Measurements from ENCODE around the gene RYK.
"Not testable (repeated sequence)": the region's sequence is repeated elsewhere in the genome, so short reads cannot be mapped to it uniquely, and the experiment has no call there.

RYK gene

GRCh38 chr3:134242649-134243617 lies 7.7 kb downstream of the RYK start:
- Mint-ChIP-seq H3K4me3 (peak overlapping the region; percentile 38), H3K9me3 (no peaks in the 10 kb centered on the region), H3K27ac (peak overlapping the region; percentile 63), H3K27me3 (no peaks in the 10 kb centered on the region), H3K4me1 (ENCODE audit: low read depth) (peaks cover 98% of the 10 kb centered on the region), H3K36me3 (ENCODE audit: low read depth) (peaks cover 14% of the 10 kb centered on the region)

DNA sequence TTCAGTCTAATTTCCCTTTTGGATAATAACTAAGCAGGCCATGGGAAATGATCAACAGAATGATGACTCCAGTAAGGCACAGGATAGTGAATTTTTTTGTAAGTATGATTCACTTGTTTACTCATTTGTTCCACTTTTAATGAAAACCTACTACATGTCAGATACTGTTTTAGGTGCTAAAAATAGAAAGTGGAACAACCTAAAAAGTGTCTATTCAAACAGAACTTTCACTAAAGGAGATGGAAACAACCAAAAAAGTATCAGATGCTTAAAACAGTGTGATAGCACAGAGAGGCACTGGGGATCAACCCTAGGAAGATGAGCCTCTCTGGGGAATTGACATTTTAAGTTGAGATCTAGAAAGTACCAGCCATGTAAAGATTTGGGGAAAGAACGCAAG lies 11.1 kb downstream of the RYK start:
- H3K4me3 Mint-ChIP-seq: peak overlapping the region; percentile 64
- peaks cover 97% of the 10 kb centered on the region for H3K4me1 Mint-ChIP-seq (ENCODE audit: low read depth)
- H3K36me3 Mint-ChIP-seq (ENCODE audit: low read depth): peaks cover 10% of the 10 kb centered on the region
- no peaks in the 10 kb centered on the region for H3K27me3 Mint-ChIP-seq
- peak overlapping the region; percentile 94 for H3K27ac Mint-ChIP-seq
- H3K9me3 Mint-ChIP-seq: no peaks in the 10 kb centered on the region

DNA sequence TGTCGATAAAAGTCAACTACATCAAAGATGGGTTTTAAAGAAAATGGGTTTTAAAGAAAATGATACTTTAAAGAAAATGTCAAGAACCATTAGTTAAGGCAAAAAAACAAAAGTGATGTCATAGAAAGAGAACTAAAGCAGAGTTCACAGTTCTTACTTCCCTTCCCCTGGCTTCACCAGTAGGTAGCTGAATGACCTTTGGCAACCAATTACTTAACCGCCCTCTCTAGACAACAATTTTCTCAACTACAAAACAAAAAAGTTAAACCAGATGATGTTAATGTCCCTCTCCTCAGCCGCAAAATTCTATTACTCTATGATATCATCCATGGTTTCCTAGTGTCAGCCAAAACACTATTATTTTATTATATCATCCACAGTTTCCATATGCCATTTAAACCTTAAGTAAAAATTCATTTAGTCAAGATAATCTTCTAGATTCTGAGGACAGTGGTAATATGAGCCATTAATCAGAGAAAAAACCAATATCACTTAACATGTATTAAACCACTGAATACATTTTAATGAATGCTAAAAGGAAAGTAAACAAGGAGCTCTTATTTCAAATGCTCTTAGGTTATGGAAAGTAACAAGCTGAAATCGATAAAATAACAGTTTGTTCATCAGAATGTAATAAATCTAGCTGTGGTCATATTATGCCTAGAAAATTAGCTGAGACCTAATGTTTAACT lies 13.1 kb downstream of the RYK start:
- Mint-ChIP-seq H3K36me3 (ENCODE audit: low read depth) (peaks cover 10% of the 10 kb centered on the region), H3K27ac (peak overlapping the region; percentile 69), H3K4me3 (peak overlapping the region; percentile 46), H3K4me1 (ENCODE audit: low read depth) (peaks cover 92% of the 10 kb centered on the region), H3K27me3 (no peaks in the 10 kb centered on the region), H3K9me3 (no peaks in the 10 kb centered on the region)

DNA sequence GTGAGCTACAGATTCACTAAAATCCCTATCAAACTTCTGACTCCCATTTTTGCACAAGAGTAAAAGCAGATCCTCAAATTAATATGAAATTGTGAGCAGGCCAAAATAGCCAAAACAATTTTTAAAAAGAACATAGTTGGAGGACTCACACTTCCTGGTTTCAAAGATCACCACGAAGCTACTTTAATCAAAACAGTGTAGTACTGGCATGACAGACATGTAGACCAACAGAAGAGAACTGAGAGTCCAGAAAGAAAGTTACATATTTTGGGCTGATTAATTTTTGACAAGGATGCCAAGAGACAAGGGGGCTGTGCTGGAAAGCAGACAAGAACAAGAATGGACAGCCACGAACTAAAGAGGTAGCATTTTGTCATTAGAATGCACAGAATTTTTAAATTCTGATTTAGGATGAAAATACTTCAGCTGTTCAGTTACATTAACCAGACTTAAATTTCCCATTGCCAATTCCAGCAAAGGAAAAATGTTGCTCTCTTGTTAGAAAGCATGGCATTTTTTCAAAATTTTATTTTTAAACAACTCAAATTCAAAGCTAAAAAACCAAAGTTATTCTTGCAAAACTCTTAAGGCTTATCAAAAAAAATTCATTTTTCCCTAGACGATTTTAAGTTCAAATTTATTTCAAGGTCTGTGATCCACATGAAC lies 14.0 kb downstream of the RYK start:
- peaks cover 92% of the 10 kb centered on the region for H3K4me1 Mint-ChIP-seq (ENCODE audit: low read depth)
- peak overlapping the region; percentile 34 for H3K4me3 Mint-ChIP-seq
- H3K27me3 Mint-ChIP-seq: no peaks in the 10 kb centered on the region
- no peaks in the 10 kb centered on the region for H3K9me3 Mint-ChIP-seq
- peak overlapping the region; percentile 62 for H3K27ac Mint-ChIP-seq
- peaks cover 10% of the 10 kb centered on the region for H3K36me3 Mint-ChIP-seq (ENCODE audit: low read depth)

DNA sequence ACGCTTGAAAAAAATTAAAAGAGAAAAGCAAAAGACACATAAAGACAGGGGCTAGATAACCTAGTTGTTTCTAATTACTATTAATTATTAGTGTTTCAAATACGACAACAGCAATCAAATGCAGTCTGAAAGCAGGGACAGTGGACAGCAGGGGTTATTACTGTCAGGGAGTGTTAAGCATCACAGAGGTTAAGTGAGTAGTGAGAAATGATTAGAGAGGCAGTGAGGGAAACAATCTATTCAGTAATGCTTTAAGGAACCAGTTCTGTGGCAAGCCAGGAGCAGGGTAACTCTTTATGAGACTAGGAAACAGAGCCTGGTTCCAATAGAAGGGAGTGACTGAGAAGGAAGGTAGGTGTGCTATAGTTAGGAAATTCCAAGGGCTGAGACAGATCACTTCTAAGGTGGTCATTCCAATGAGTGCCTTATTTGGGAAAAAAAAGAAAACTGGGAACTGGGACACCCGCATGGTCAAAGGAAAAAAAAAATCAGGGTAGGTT lies 15.0 kb downstream of the RYK start:
- peaks cover 6% of the 10 kb centered on the region for H3K36me3 Mint-ChIP-seq (ENCODE audit: low read depth)
- peaks cover 93% of the 10 kb centered on the region for H3K4me1 Mint-ChIP-seq (ENCODE audit: low read depth)
- H3K4me3 Mint-ChIP-seq: no peak overlapping the region
- H3K27ac Mint-ChIP-seq: peak overlapping the region; percentile 53
- no peaks in the 10 kb centered on the region for H3K9me3 Mint-ChIP-seq
- no peaks in the 10 kb centered on the region for H3K27me3 Mint-ChIP-seq

DNA sequence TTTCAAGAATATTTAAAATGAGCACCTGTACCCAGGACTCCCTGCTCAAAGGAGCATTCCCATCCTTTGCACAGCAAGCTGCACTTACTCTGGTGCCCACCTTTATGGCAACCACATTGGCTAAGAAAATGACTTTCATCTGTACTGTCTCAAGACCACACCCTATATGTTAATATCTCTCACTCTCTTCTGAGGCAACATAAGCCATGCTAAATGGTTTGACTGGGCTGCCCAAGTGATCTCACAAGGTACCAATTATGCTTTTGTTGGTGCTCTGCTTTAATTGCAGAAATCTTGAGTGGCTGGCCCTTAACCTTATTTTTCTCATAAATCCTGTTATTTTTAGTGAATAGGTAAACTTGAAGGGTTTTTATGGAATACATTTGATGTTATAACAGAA lies 17.7 kb downstream of the RYK start:
- Mint-ChIP-seq H3K4me1 (ENCODE audit: low read depth) (peaks cover 91% of the 10 kb centered on the region), H3K27me3 (no peaks in the 10 kb centered on the region), H3K36me3 (ENCODE audit: low read depth) (peaks cover 10% of the 10 kb centered on the region), H3K27ac (no peak overlapping the region), H3K9me3 (no peaks in the 10 kb centered on the region), H3K4me3 (no peak overlapping the region)

- H3K36me3 Mint-ChIP-seq (ENCODE audit: low read depth): peaks cover 11% of the 10 kb centered on the region
- H3K4me3 Mint-ChIP-seq: peak overlapping the region; percentile 7
- no peaks in the 10 kb centered on the region for H3K27me3 Mint-ChIP-seq
- no peaks in the 10 kb centered on the region for H3K9me3 Mint-ChIP-seq
- peaks cover 85% of the 10 kb centered on the region for H3K4me1 Mint-ChIP-seq (ENCODE audit: low read depth)
- peak overlapping the region; percentile 74 for H3K27ac Mint-ChIP-seq
Measured at GRCh38 chr3:134232151-134232550, 18.5 kb downstream of the RYK start.

GRCh38 chr3:134231131-134231530 lies 19.5 kb downstream of the RYK start:
- no peaks in the 10 kb centered on the region for H3K9me3 Mint-ChIP-seq

GRCh38 chr3:134229038-134229437 lies 21.6 kb downstream of the RYK start:
- no peaks in the 10 kb centered on the region for H3K27me3 Mint-ChIP-seq
- peaks cover 75% of the 10 kb centered on the region for H3K4me1 Mint-ChIP-seq (ENCODE audit: low read depth)
- H3K36me3 Mint-ChIP-seq (ENCODE audit: low read depth): peaks cover 5% of the 10 kb centered on the region
- no peak overlapping the region for H3K4me3 Mint-ChIP-seq
- H3K9me3 Mint-ChIP-seq: no peaks in the 10 kb centered on the region
- no peak overlapping the region for H3K27ac Mint-ChIP-seq

More at GRCh38 chr3:134231131-134231530, 19.5 kb downstream of the RYK start:
- Mint-ChIP-seq H3K27me3 (no peaks in the 10 kb centered on the region), H3K36me3 (ENCODE audit: low read depth) (peaks cover 6% of the 10 kb centered on the region), H3K4me1 (ENCODE audit: low read depth) (peaks cover 82% of the 10 kb centered on the region), H3K27ac (no peak overlapping the region), H3K4me3 (no peak overlapping the region)

GRCh38 chr3:134228479-134228878 lies 22.2 kb downstream of the RYK start:
- Mint-ChIP-seq H3K4me1 (ENCODE audit: low read depth) (peaks cover 78% of the 10 kb centered on the region), H3K36me3 (ENCODE audit: low read depth) (peaks cover 5% of the 10 kb centered on the region), H3K27me3 (no peaks in the 10 kb centered on the region), H3K4me3 (no peak overlapping the region), H3K9me3 (no peaks in the 10 kb centered on the region), H3K27ac (no peak overlapping the region)

GRCh38 chr3:134228035-134228434 lies 22.6 kb downstream of the RYK start:
- Mint-ChIP-seq H3K27ac (no peak overlapping the region), H3K9me3 (no peaks in the 10 kb centered on the region), H3K36me3 (ENCODE audit: low read depth) (peaks cover 5% of the 10 kb centered on the region), H3K4me1 (ENCODE audit: low read depth) (peaks cover 80% of the 10 kb centered on the region), H3K4me3 (no peak overlapping the region), H3K27me3 (no peaks in the 10 kb centered on the region)

DNA sequence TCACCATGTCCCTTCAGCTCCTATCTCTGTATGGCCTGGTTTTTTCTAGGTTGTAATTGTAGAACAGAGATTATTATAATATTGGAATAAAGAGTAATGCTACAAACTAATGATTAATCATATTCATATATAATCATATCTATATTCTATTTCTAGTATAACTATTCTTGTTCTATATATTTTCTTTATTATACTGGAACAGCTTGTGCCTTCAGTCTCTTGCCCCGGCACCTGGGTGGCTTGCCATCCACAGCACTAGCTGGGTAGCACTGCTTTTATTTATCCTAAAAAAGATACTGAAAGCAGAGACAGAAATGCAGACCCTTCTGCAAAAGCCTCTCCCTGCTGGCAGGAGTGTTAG lies 25.9 kb downstream of the RYK start:
- H3K36me3 Mint-ChIP-seq (ENCODE audit: low read depth): peaks cover 20% of the 10 kb centered on the region
- not testable (repeated sequence) for H3K9me3 Mint-ChIP-seq
- H3K4me1 Mint-ChIP-seq (ENCODE audit: low read depth): peaks cover 53% of the 10 kb centered on the region

DNA sequence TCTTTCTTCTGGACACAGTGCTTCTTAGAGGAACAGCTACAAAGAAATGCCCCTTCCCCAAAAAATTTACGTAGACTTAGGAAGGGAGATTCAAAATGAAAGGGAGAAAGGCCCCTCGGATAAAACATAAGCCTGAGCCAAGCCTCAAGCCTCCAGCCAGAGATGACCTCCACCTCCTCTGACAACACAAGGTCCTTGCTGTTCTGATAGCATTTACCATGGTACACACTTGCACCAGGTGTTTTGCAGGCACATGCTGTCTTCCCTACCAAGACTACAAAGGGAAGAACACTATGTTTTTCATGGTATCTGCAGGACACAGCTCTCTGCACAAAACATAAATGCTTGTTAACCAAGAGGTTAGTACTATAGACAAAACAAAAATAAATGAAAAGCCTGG lies 27.8 kb downstream of the RYK start:
- no peak overlapping the region for H3K4me3 Mint-ChIP-seq
- peaks cover 18% of the 10 kb centered on the region for H3K36me3 Mint-ChIP-seq (ENCODE audit: low read depth)
- H3K4me1 Mint-ChIP-seq (ENCODE audit: low read depth): peaks cover 35% of the 10 kb centered on the region
- H3K27ac Mint-ChIP-seq: no peak overlapping the region
- no peaks in the 10 kb centered on the region for H3K9me3 Mint-ChIP-seq
- H3K27me3 Mint-ChIP-seq: no peaks in the 10 kb centered on the region

More for the DNA sequence above, 25.9 kb downstream of the RYK start:
- H3K27me3 Mint-ChIP-seq, H3K27ac Mint-ChIP-seq, H3K4me3 Mint-ChIP-seq: not testable (repeated sequence)

- no peaks in the 10 kb centered on the region for H3K9me3 Mint-ChIP-seq
- H3K36me3 Mint-ChIP-seq (ENCODE audit: low read depth): peaks cover 30% of the 10 kb centered on the region
- H3K27ac Mint-ChIP-seq: no peak overlapping the region
- H3K27me3 Mint-ChIP-seq: no peaks in the 10 kb centered on the region
- no peak overlapping the region for H3K4me3 Mint-ChIP-seq
- H3K4me1 Mint-ChIP-seq (ENCODE audit: low read depth): peaks cover 30% of the 10 kb centered on the region
Measured at GRCh38 chr3:134216851-134217250, 33.8 kb downstream of the RYK start.

Measured in stimulated activated naive CD8-positive, alpha-beta T cell treated with anti-CD3 and anti-CD28 coated beads, Interleukin-15, Interleukin-2, amounts not matched to agents 100 ng/mL and 50 ng/mL, for 24 hours (primary cell).